NCI-H1694 treated with DMSO at 0.1 percent for 48 hours (cell line): Measurements from ENCODE around the gene RBM28.
A peak's percentile ranks its signal among the peaks of the same experiment; 100 is the strongest.

Source experiments
- DNase-seq: peaks from one replicate; lab custom pipeline; 2025; lab: John Stamatoyannopoulos, UW

RBM28 gene

GRCh38 chr7:128343554-128344430 lies at the start of gene RBM28:
Gene RBM28 (minus strand): TSS chr7:128343908. CDS start chr7:128343793, 115 bp downstream.
- peak; percentile 87 for DNase-seq

GRCh38 chr7:128392446-128393327 lies 49.0 kb upstream of the RBM28 start:
- no peak for DNase-seq

- no peak for DNase-seq
Measured at GRCh38 chr7:128391805-128392204, 48.1 kb upstream of the RBM28 start.

- no peak for DNase-seq
Measured at GRCh38 chr7:128390871-128391565, 47.3 kb upstream of the RBM28 start.

GRCh38 chr7:128389618-128390329 lies 46.1 kb upstream of the RBM28 start:
- DNase-seq = no peak

GRCh38 chr7:128389085-128389617 lies 45.4 kb upstream of the RBM28 start:
- no peak for DNase-seq

GRCh38 chr7:128388145-128388485 lies 44.4 kb upstream of the RBM28 start:
- no peak for DNase-seq

- peak; percentile 62 for DNase-seq
Measured at GRCh38 chr7:128387216-128388144, 43.8 kb upstream of the RBM28 start.

GRCh38 chr7:128385988-128386925 lies 42.5 kb upstream of the RBM28 start:
- DNase-seq = no peak

GRCh38 chr7:128384726-128385125 lies 41.0 kb upstream of the RBM28 start:
- no peak for DNase-seq

- DNase-seq = no peak
Measured at GRCh38 chr7:128383776-128384175, 40.1 kb upstream of the RBM28 start.

- no peak for DNase-seq
Measured at GRCh38 chr7:128381161-128381821, 37.6 kb upstream of the RBM28 start.

- DNase-seq = no peak
Measured at GRCh38 chr7:128380483-128381106, 36.9 kb upstream of the RBM28 start.

GRCh38 chr7:128379900-128380479 lies 36.3 kb upstream of the RBM28 start:
- DNase-seq = no peak

GRCh38 chr7:128378637-128379036 lies 34.9 kb upstream of the RBM28 start:
- no peak for DNase-seq

- no peak for DNase-seq
Measured at GRCh38 chr7:128376077-128376476, 32.4 kb upstream of the RBM28 start.

- DNase-seq = no peak
Measured at GRCh38 chr7:128374041-128374440, 30.3 kb upstream of the RBM28 start.

- DNase-seq = no peak
Measured at GRCh38 chr7:128373606-128374005, 29.9 kb upstream of the RBM28 start.
